Dendritic cell treated with granulocyte-macrophage colony-stimulating factor and Interleukin-4, amounts not matched to agents 40 ng/mL and 50 ng/mL, for 4 days (primary cell): ENCODE measurements around the gene LILRB1.
"Not testable (repeated sequence)": the region's sequence is repeated elsewhere in the genome, so short reads cannot be mapped to it uniquely, and the experiment has no call there.

Experiments used
- H3K27ac Mint-ChIP-seq: one replicate; pipeline ENCODE4 v1.8.0; 2022; ENCODE audit warnings: mild to moderate bottlenecking, mixed read lengths
- H3K27me3 Mint-ChIP-seq: one replicate; pipeline ENCODE4 v1.8.0; 2022; ENCODE audit warnings: mild to moderate bottlenecking, mixed read lengths
- H3K36me3 Mint-ChIP-seq: one replicate; pipeline ENCODE4 v1.8.0; 2022; ENCODE audit warnings: low read depth, mixed read lengths
- H3K4me1 Mint-ChIP-seq: one replicate; pipeline ENCODE4 v1.8.0; 2022; ENCODE audit warnings: low read depth, mixed read lengths
- H3K4me3 Mint-ChIP-seq: one replicate; pipeline ENCODE4 v1.8.0; 2022; ENCODE audit warnings: mild to moderate bottlenecking, moderate library complexity, mixed read lengths
- H3K9me3 Mint-ChIP-seq: one replicate; pipeline ENCODE4 v1.8.0; 2022; ENCODE audit warnings: mixed read lengths
- intact Hi-C: fragments of 100-400 bp; cut with micrococcal nuclease; formaldehyde crosslinking; loops from one replicate; pipeline ENCODE4 v1.15.0; 2022

LILRB1 gene

DNA sequence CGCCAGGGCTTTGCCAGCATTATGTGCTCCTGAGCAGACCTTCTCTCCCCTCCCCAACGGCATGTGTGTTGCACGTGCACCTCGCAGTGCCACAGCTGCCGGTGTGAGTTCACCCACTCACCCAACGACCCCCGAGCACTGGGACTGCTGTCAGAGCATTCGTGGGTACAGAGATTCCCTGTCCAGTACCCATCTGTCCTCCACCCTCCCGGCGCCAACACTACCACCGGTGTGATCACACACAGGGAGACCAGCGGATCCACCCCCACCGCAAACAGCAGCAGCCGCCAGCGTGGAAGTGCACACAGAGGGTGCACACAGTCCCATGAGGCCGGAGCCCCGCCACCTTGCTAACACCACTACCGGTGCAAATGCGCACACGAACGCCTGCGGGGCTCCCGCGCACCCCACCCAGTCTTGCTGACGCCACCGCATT lies 20.9 kb upstream of the LILRB1 start:
- H3K36me3 Mint-ChIP-seq: no peaks in the 10 kb centered on the region
- intact Hi-C loops: loop anchor here (5.0 kb wide), 2 partner anchors 33 to 37 kb away; partner anchors contain the start of gene LILRA2
- H3K9me3 Mint-ChIP-seq: peaks cover 8% of the 10 kb centered on the region

DNA sequence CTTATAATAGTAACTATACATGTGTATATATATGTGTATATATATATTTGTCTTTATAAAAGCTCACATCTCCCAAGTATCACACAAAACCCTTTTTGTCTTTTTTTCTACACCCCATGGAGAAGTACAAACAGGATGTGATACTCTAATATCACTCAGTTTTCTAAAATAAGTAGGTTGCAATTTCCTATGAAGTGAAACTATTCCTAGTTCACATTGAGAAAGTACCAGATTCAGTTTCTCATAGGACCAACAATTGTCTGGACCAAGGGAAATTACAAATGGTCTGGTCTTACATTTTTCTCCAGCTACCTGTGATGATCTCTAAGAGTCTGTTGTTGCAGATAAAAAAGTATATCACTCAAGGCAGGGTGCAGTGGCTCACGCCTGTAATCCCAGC lies 17.9 kb upstream of the LILRB1 start:
- no peaks in the 10 kb centered on the region for H3K9me3 Mint-ChIP-seq
- intact Hi-C loops: no loop called here
- no peak overlapping the region for H3K27ac Mint-ChIP-seq
- peaks cover 7% of the 10 kb centered on the region for H3K27me3 Mint-ChIP-seq
- peaks cover 90% of the 10 kb centered on the region for H3K4me1 Mint-ChIP-seq
- no peaks in the 10 kb centered on the region for H3K36me3 Mint-ChIP-seq
- H3K4me3 Mint-ChIP-seq: peak overlapping the region; percentile 17

More for the DNA sequence above, 20.9 kb upstream of the LILRB1 start:
- Mint-ChIP-seq H3K27me3 (peaks cover 7% of the 10 kb centered on the region), H3K4me1 (peaks cover 86% of the 10 kb centered on the region), H3K27ac (no peak overlapping the region), H3K4me3 (no peak overlapping the region)

DNA sequence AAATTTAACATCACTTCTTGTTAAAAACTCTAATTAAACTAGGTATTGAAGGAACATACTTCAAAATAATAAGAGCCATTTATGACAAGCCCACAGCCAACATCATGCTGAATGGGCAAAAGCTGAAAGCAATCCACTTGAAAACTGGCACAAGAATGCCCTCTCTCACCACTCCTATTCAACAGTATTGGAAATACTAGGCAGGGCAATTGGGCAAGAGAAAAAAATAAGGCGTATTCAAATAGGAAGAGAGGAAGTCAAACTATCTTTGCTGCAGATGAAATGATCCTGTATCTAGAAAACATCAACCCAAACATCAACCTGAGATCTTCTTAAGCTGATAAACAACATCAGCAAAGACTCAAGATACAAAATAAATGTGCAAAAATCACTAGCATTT lies 15.6 kb upstream of the LILRB1 start:
- Mint-ChIP-seq H3K36me3 (no peaks in the 10 kb centered on the region), H3K27ac (no peak overlapping the region), H3K9me3 (no peaks in the 10 kb centered on the region), H3K4me3 (no peak overlapping the region), H3K4me1 (peaks cover 72% of the 10 kb centered on the region), H3K27me3 (peaks cover 6% of the 10 kb centered on the region)
- intact Hi-C loops: no loop called here

DNA sequence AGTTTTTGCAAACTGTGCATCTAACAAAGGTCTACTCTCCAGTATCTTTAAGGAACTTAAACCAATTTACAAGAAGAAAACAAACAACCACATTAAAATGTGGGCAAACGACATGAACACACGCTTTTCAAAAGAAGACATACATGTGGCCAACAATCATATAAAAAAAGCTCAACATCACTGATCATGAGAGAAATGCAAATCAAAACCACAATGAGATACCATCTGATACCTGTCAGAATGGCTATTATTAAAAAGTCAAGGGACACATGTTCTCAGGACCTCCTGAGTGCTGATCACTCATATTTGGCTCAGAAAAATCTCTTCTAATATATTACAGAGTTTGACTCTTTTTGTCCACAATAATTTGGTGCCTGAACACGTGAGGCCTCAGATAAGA lies 14.2 kb upstream of the LILRB1 start:
- Mint-ChIP-seq H3K36me3 (no peaks in the 10 kb centered on the region), H3K4me3 (no peak overlapping the region), H3K27me3 (peaks cover 2% of the 10 kb centered on the region), H3K9me3 (no peaks in the 10 kb centered on the region), H3K27ac (peak overlapping the region; percentile 75), H3K4me1 (peaks cover 62% of the 10 kb centered on the region)
- intact Hi-C loops: no loop called here

DNA sequence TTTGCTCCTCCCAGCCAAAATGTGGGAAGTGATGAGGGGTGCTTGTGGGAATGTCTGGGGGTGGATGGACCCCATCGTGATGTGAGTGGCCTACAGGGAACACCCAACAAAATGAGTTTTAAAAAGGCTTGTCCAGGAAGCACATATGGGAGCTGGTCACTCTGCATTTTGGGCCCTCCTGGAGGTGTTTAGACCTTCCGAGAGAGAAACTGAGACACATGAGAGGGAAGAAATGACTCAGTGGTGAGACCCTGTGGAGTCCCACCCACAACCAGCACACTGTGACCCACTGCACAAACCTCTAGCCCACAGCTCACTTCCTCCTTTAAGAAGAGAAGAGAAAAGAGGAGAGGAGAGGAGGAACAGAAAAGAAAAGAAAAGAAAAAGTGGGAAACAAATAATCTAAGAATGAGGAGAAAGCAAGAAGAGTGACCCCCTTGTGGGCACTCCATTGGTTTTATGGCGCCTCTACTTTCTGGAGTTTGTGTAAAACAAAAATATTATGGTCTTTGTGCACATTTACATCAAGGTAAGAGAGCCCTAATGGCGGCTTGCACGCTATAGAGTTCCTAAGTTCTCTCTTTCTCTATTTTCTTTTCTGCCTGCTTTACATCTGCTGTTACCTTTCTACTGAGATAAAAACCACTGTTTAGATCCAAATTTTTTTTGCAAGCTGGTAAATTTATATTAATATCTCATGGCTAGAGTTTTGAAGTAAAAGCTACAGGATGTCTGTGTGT lies 13.3 kb upstream of the LILRB1 start:
- no peaks in the 10 kb centered on the region for H3K27me3 Mint-ChIP-seq
- H3K4me3 Mint-ChIP-seq: peak overlapping the region; percentile 70
- intact Hi-C loops: no loop called here
- H3K4me1 Mint-ChIP-seq: peaks cover 64% of the 10 kb centered on the region
- H3K9me3 Mint-ChIP-seq: no peaks in the 10 kb centered on the region
- no peaks in the 10 kb centered on the region for H3K36me3 Mint-ChIP-seq
- H3K27ac Mint-ChIP-seq: peak overlapping the region; percentile 75

DNA sequence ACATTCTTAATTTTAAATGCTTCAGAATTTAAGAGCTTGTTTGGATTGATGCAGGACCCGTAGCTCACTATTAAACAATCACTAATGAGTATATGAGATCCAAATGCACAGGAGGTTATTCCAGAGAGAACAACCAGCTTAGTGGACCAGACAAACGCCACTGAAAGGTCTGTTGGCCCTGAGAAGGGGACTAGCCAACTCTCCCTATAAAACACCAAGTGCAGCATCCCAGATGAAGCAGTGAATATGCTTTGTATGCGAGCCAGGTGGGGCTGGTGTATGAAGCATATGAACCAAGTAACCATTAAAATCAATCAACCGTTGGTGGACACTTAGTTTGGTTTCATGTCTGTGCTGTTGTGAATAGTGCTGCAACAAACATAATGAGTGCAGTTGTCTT lies 9.8 kb upstream of the LILRB1 start:
- peaks cover under 1% of the 10 kb centered on the region for H3K27me3 Mint-ChIP-seq
- H3K9me3 Mint-ChIP-seq: no peaks in the 10 kb centered on the region
- H3K4me1 Mint-ChIP-seq: peaks cover 68% of the 10 kb centered on the region
- intact Hi-C loops: no loop called here
- no peak overlapping the region for H3K27ac Mint-ChIP-seq
- no peak overlapping the region for H3K4me3 Mint-ChIP-seq
- H3K36me3 Mint-ChIP-seq: no peaks in the 10 kb centered on the region

DNA sequence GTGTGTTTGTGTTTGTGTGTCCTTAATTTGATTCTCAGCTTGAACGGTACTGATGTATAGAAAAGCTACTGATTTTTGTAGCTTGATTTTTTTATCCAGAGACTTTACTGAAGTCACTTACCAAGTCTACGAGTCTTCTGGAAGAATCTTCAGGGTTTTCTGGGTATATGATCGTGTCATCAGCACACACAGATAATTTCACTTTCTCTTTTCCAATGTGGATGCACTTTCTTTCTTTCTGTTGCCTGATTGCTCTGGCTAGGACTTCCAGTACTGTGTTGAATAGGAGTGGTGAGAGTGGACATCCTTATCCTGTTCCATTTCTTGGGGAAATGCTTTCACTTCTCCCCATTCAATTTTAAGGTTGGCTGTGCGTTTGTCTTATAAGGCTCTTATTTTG lies 7.9 kb upstream of the LILRB1 start:
- H3K4me1 Mint-ChIP-seq: peaks cover 58% of the 10 kb centered on the region
- no peaks in the 10 kb centered on the region for H3K36me3 Mint-ChIP-seq
- intact Hi-C loops: no loop called here
- no peaks in the 10 kb centered on the region for H3K9me3 Mint-ChIP-seq
- H3K27ac Mint-ChIP-seq: peak overlapping the region; percentile 26
- H3K4me3 Mint-ChIP-seq: peak overlapping the region; percentile 45
- peaks cover 6% of the 10 kb centered on the region for H3K27me3 Mint-ChIP-seq

DNA sequence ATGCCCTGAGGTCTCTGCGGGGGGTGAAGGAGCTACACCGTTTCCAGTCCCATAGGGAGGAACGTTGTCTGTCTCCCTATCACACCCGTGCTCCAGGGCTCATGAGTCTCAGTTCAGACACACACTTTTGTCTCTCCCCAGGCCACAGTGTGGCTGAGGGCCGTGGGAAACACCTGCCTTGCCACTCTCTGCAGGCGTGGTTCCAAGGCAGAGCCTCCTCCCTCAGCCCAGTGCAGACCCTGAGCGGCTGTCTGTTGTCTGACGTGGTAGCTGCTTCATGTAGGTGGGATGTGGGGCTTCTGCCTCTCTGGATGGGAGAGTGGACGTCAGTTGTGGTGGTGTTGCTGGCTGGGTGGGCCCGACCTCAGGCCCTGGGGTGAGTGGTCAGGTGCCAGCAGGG lies 6.0 kb upstream of the LILRB1 start:
- intact Hi-C loops, H3K36me3 Mint-ChIP-seq, H3K9me3 Mint-ChIP-seq, H3K4me3 Mint-ChIP-seq, H3K27me3 Mint-ChIP-seq: not testable (repeated sequence)
- peaks cover 71% of the 10 kb centered on the region for H3K4me1 Mint-ChIP-seq
- H3K27ac Mint-ChIP-seq: peak overlapping the region; percentile 48

DNA sequence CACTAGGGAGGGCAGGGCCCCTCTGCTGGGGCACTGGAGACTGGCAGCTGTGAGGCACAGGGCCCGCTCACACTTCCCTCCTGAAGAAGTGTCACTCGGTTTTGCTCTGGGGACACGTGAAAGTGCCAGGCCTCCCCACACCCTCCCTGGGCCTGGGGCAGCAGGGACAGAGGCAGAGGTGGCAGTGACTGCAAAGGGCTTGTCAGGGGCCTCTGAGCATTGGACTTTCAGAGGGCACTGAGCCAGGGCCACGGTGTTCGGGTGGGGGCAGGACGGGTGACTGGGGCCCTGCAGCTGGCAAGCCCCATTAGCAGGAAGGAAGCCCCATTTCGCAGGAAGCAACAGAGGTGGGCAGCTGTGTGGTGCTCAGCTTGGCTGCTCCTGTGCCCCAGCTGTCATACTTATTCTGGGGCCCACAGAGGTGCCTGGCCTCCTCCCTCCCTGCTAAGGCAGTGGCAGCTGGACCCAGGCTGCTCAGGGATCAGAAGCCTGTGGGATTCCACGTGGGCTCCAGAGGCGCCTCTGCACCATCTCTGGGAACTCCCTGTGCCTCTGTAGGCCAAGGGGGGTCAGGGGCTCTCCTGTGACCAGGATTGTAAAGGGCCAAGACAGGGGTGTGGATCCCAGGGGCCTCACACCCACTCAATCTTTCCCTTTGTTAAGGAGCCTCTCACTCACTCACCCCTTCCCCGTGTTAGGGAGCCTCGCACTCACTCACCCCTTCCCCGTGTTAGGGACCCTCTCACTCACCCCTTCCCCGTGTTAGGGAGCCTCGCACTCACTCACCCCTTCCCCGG lies 5.2 kb upstream of the LILRB1 start:
- Mint-ChIP-seq H3K4me1 (peaks cover 80% of the 10 kb centered on the region), H3K27ac (peak overlapping the region; percentile 48)
- H3K9me3 Mint-ChIP-seq, H3K36me3 Mint-ChIP-seq, intact Hi-C loops, H3K27me3 Mint-ChIP-seq, H3K4me3 Mint-ChIP-seq: not testable (repeated sequence)

DNA sequence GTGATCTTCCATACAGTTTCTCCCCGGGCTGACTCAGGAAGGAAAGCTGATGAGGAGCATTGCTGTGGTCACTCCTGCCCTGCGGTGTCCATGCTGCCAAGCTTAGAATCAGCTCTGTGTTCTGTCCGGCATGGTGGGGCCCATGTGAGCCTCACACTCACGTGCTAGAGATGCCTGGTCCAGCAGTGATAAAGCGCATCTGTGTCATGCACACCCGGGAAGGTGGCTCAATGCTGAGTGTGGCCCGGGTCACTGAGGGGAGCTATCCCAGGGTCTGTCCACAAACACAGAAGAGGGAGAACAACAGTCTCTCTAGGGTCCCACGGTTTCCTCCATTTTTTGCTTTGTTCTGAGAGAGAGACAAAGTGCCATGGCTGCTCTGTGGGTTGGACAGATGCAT lies 3.5 kb upstream of the LILRB1 start:
- Mint-ChIP-seq H3K4me1 (peaks cover 90% of the 10 kb centered on the region), H3K4me3 (no peak overlapping the region), H3K27ac (no peak overlapping the region), H3K27me3 (peaks cover 6% of the 10 kb centered on the region), H3K9me3 (no peaks in the 10 kb centered on the region), H3K36me3 (peaks cover 16% of the 10 kb centered on the region)
- intact Hi-C loops: no loop called here

DNA sequence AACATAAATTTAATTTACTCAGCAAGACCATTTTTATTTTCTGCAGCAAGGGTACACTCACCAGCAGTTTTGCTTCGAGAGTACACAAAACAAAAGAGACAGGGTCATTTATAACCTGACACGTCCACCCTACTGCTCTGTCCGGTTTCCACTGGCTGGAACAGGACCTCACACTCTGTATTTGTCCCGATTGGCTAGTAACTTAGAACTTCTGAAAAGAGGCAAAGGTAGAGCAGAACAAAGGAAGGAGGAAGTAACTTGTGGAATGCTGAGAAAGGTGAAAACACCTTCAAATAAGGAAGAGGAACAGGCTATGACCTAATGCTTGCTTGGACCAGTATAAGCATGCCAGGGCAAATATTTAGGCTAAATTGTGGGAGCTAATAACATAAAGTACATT lies 2.4 kb upstream of the LILRB1 start:
- H3K27me3 Mint-ChIP-seq, intact Hi-C loops, H3K4me3 Mint-ChIP-seq, H3K9me3 Mint-ChIP-seq, H3K27ac Mint-ChIP-seq: not testable (repeated sequence)
- H3K36me3 Mint-ChIP-seq: peaks cover 27% of the 10 kb centered on the region
- H3K4me1 Mint-ChIP-seq: peaks cover 90% of the 10 kb centered on the region

DNA sequence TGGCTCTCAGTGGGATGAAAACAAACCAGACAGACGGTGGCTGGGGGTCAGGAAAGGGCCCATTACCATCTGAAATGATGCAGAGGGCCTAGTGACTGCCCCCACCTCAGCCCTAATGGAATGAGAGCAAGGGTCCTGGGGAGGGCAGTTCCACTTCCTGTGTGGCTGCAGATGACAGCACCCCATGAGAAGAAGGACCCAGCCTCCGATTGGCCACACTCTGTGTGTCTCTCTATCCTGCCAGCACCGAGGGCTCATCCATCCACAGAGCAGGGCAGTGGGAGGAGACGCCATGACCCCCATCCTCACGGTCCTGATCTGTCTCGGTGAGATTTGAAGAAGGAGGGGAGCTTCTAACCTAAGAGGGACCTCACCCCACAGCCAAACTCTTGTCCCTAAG lies 498 bp downstream of the LILRB1 start:
- H3K4me1 Mint-ChIP-seq: peaks cover 87% of the 10 kb centered on the region
- no peaks in the 10 kb centered on the region for H3K9me3 Mint-ChIP-seq
- H3K27me3 Mint-ChIP-seq: peaks cover 2% of the 10 kb centered on the region
- H3K27ac Mint-ChIP-seq: peak overlapping the region; percentile 91
- H3K4me3 Mint-ChIP-seq: peak overlapping the region; percentile 97
- intact Hi-C loops: no loop called here
- peaks cover 56% of the 10 kb centered on the region for H3K36me3 Mint-ChIP-seq

DNA sequence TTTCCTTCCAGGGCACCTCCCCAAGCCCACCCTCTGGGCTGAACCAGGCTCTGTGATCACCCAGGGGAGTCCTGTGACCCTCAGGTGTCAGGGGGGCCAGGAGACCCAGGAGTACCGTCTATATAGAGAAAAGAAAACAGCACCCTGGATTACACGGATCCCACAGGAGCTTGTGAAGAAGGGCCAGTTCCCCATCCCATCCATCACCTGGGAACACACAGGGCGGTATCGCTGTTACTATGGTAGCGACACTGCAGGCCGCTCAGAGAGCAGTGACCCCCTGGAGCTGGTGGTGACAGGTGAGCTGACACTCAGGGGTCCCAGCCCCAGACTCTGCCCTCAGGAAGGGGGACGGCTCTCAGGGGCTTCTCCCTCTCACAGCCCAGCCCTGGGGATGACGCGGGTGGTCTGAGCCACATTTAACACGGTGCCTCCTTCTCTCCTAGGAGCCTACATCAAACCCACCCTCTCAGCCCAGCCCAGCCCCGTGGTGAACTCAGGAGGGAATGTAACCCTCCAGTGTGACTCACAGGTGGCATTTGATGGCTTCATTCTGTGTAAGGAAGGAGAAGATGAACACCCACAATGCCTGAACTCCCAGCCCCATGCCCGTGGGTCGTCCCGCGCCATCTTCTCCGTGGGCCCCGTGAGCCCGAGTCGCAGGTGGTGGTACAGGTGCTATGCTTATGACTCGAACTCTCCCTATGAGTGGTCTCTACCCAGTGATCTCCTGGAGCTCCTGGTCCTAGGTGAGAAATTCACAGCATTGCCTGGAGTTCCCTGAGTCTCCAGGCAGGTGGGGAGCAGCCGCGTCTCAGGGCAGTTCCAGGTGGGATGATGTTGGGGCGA lies 1.4 kb downstream of the LILRB1 start:
- Mint-ChIP-seq H3K27ac (peak overlapping the region; percentile 91), H3K4me3 (peak overlapping the region; percentile 97), H3K36me3 (peaks cover 65% of the 10 kb centered on the region), H3K4me1 (peaks cover 93% of the 10 kb centered on the region)
- H3K27me3 Mint-ChIP-seq, H3K9me3 Mint-ChIP-seq, intact Hi-C loops: not testable (repeated sequence)

DNA sequence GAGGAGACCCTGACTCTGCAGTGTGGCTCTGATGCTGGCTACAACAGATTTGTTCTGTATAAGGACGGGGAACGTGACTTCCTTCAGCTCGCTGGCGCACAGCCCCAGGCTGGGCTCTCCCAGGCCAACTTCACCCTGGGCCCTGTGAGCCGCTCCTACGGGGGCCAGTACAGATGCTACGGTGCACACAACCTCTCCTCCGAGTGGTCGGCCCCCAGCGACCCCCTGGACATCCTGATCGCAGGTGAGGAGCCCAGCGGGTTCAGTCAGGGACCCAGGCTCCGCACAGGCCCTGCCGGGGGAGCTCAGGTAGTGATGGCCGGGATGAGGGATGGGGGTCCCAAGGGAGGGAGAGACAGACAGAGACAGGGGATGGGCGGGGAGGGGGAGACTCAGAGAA lies 2.2 kb downstream of the LILRB1 start:
- H3K9me3 Mint-ChIP-seq, intact Hi-C loops, H3K27me3 Mint-ChIP-seq: not testable (repeated sequence)
- H3K27ac Mint-ChIP-seq: peak overlapping the region; percentile 91
- H3K4me3 Mint-ChIP-seq: peak overlapping the region; percentile 97
- peaks cover 73% of the 10 kb centered on the region for H3K36me3 Mint-ChIP-seq
- peaks cover 90% of the 10 kb centered on the region for H3K4me1 Mint-ChIP-seq
